HCT116 (cell line): ENCODE results near the gene NXPE2.

Experiments used
- EZH2phosphoT487 ChIP-seq: fragments of 200-600 bp; IDR thresholded peaks from 2 replicates; pipeline ENCODE4 v1.6.1; 2018; ENCODE audit warnings: antibody characterized with exemption, borderline replicate concordance
- SIN3A ChIP-seq: IDR thresholded peaks from 2 replicates; pipeline ENCODE4 v1.6.1; 2012; ENCODE audit warnings: low read depth
- TF ChIP-seq, protein P1 (sequence below), 3 experiments: fragments of 200-600 bp in 1 of 3; sonication (generic) in 1 of 3; IDR thresholded peaks in 2 of 3; conservative IDR thresholded peaks in 1 of 3; 2 replicates each; pipeline ENCODE4 v1.5.1; 2012 to 2017; ENCODE audit warnings: low read depth in 2 of 3, low read length in 2 of 3, antibody characterized with exemption in 1 of 3, borderline replicate concordance in 1 of 3, control low read depth in 1 of 3, mild to moderate bottlenecking in 1 of 3, mixed read lengths in 1 of 3, mixed run types in 1 of 3, moderate library complexity in 1 of 3; ENCODE audit not compliant: insufficient read depth in 1 of 3

GRCh38 chr11:114664641-114665040 lies 13.7 kb upstream of the NXPE2 start:
- no peak for TF ChIP-seq EZH2phosphoT487
- TF ChIP-seq, protein P1, sequence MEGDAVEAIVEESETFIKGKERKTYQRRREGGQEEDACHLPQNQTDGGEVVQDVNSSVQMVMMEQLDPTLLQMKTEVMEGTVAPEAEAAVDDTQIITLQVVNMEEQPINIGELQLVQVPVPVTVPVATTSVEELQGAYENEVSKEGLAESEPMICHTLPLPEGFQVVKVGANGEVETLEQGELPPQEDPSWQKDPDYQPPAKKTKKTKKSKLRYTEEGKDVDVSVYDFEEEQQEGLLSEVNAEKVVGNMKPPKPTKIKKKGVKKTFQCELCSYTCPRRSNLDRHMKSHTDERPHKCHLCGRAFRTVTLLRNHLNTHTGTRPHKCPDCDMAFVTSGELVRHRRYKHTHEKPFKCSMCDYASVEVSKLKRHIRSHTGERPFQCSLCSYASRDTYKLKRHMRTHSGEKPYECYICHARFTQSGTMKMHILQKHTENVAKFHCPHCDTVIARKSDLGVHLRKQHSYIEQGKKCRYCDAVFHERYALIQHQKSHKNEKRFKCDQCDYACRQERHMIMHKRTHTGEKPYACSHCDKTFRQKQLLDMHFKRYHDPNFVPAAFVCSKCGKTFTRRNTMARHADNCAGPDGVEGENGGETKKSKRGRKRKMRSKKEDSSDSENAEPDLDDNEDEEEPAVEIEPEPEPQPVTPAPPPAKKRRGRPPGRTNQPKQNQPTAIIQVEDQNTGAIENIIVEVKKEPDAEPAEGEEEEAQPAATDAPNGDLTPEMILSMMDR (IDR thresholded peaks at IDR 0.05 in 2 of 3, conservative IDR thresholded peaks at IDR 0.05 in 1 of 3; ENCODE audit: borderline replicate concordance in 1 of 3, insufficient read depth in 1 of 3, low read depth in 2 of 3, low read length in 2 of 3), result no peak
- no peak for TF ChIP-seq SIN3A
